ENCODE results near the gene PHETA1. TPM values are rescaled to one million over a fixed set of nuclear protein-coding genes. Genes with fewer than 3 reads are reported as not detected.

Gene PHETA1
- total and polyA plus RNA-seq, 2 of the 13 experiments (the other 11 are each of a cell fraction or from before 2014, with no cell fraction given), result 11.3 to 20.8 TPM

- TF ChIP-seq HNRNPL (IDR thresholded peaks at IDR 0.05; ENCODE audit: low read depth, low read length) (0 out of 2 replicates have a peak, but pooled peaks have one; percentile 21), ZNF770 (CRISPR knock-in tag; IDR thresholded peaks at IDR 0.05) (no peak; the same call in 1 of the 2 replicates), TCF12 (IDR thresholded peaks at IDR 0.05) (no peak), TCF12 (CRISPR knock-in tag; IDR thresholded peaks at IDR 0.05) (0 out of 2 replicates have a peak, but pooled peaks have one; percentile 41), ZNF331 (CRISPR knock-in tag; IDR thresholded peaks at IDR 0.05) (peak; percentile 14; the same call in 1 of the 2 replicates), THAP9 (CRISPR knock-in tag; IDR thresholded peaks at IDR 0.05; ENCODE audit: borderline replicate concordance) (peak; percentile 45; the same call in 1 of the 2 replicates), ARID5B (CRISPR knock-in tag; IDR thresholded peaks at IDR 0.05) (peak; percentile 31; the same call in 1 of the 2 replicates), ZNF687 (CRISPR knock-in tag; IDR thresholded peaks at IDR 0.05) (peak; percentile 80), PPARG (CRISPR knock-in tag; conservative IDR thresholded peaks at IDR 0.05) (0 out of 2 replicates have a peak, but pooled peaks have one; percentile 34), RFXAP (CRISPR knock-in tag; IDR thresholded peaks at IDR 0.05; ENCODE audit: borderline replicate concordance) (0 out of 2 replicates have a peak, but pooled peaks have one; percentile 73), ZNF614 (CRISPR knock-in tag; IDR thresholded peaks at IDR 0.05; ENCODE audit: borderline replicate concordance) (0 out of 2 replicates have a peak, but pooled peaks have one; percentile 22)
These were observed 36.4 kb upstream of the PHETA1 start (continued) for GRCh38 chr12:111405149-111405858.
